ENCODE data around the gene LCP2. TPM values are rescaled to one million over a fixed set of nuclear protein-coding genes. Genes with fewer than 3 reads are reported as not detected.

LCP2 gene
- total RNA-seq, 1 experiment from 2014 or later: not detected

DNA sequence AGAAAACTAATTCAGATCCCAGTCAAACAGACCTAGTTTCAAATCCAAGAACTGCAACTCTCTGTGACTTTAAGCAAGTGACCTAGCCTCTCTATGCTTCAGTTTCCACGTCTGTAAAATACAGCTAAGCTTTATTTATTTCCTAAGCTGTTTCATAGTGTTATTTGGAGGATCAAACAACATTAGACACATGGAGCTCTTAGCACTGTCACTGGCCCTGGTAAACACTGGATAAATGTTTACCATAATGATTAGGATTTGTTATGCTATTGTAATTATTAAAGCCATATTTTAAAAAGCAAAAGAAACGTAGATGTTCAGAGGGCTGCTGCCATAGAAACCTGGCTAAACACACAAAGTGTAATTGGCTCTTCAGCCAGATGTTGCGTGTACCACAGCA lies 91.4 kb downstream of the LCP2 start:
- Mint-ChIP-seq H3K4me3 (ENCODE audit: unreplicated experiment) (no peak overlapping the region), H3K36me3 (ENCODE audit: insufficient read depth, unreplicated experiment) (peaks cover 5% of the 10 kb centered on the region), H3K9me3 (ENCODE audit: unreplicated experiment) (no peaks in the 10 kb centered on the region), H3K4me1 (ENCODE audit: low read depth, unreplicated experiment) (no peaks in the 10 kb centered on the region), H3K27me3 (ENCODE audit: insufficient read depth, unreplicated experiment) (peaks cover 26% of the 10 kb centered on the region), H3K27ac (ENCODE audit: unreplicated experiment) (no peak overlapping the region)
- ChIA-PET POLR2A (no interaction called here), CTCF (interaction anchor here (0.8 kb wide), 1 partner anchor 22 kb away, joined by 3 read pairs; no protein-coding TSS in a partner anchor)
- DNase-seq: no peak
- no peaks in the 10 kb centered on the region for H3K9me3 ChIP-seq
- intact Hi-C loops (cut with micrococcal nuclease; ENCODE audit: unreplicated experiment): no loop called here
- H3K27me3 ChIP-seq (replicated peaks; ENCODE audit: control insufficient read depth, insufficient read depth, low read length): no peaks in the 10 kb centered on the region; the same call in none of the 2 replicates
- H3K4me3 ChIP-seq (ENCODE audit: low read depth, low read length): no peak overlapping the region
- BruUV-seq (replicated peaks): no TSS peak
- TF ChIP-seq, protein P1, sequence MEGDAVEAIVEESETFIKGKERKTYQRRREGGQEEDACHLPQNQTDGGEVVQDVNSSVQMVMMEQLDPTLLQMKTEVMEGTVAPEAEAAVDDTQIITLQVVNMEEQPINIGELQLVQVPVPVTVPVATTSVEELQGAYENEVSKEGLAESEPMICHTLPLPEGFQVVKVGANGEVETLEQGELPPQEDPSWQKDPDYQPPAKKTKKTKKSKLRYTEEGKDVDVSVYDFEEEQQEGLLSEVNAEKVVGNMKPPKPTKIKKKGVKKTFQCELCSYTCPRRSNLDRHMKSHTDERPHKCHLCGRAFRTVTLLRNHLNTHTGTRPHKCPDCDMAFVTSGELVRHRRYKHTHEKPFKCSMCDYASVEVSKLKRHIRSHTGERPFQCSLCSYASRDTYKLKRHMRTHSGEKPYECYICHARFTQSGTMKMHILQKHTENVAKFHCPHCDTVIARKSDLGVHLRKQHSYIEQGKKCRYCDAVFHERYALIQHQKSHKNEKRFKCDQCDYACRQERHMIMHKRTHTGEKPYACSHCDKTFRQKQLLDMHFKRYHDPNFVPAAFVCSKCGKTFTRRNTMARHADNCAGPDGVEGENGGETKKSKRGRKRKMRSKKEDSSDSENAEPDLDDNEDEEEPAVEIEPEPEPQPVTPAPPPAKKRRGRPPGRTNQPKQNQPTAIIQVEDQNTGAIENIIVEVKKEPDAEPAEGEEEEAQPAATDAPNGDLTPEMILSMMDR (IDR thresholded peaks at IDR 0.05; ENCODE audit: insufficient read depth in 1 of 2, low read depth in 1 of 2, low read length in 1 of 2, severe bottlenecking in 1 of 2, unreplicated experiment in 1 of 2): no peak
- no peaks in the 10 kb centered on the region for H3K36me3 ChIP-seq (ENCODE audit: control insufficient read depth, insufficient read depth, low read length)
- no peaks in the 10 kb centered on the region for H3K4me1 ChIP-seq

DNA sequence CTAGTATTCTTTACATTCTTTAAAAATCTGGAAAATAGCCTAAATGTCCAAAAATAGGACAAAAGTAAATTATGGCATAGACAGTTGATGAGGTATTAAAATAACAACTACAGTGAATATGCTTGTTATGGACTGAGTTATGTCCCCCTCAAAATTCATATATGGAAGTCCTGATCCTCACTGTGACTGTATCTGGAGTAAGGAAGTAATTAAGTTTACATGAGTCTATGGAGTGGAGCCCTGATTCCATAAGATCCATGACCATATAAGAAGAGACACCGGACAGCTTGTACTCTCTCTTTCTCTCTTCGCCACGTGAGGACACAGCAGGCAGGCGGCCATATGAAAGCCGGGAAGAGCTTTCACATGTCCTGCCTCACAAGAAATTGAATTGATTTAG lies 93.4 kb downstream of the LCP2 start:
- DNase-seq: no peak
- TF ChIP-seq, protein P1 (IDR thresholded peaks at IDR 0.05; ENCODE audit: insufficient read depth in 1 of 2, low read depth in 1 of 2, low read length in 1 of 2, severe bottlenecking in 1 of 2, unreplicated experiment in 1 of 2): no peak
- no peaks in the 10 kb centered on the region for H3K9me3 ChIP-seq
- Mint-ChIP-seq H3K27me3 (ENCODE audit: insufficient read depth, unreplicated experiment) (peaks cover 25% of the 10 kb centered on the region), H3K27ac (ENCODE audit: unreplicated experiment) (no peak overlapping the region), H3K36me3 (ENCODE audit: insufficient read depth, unreplicated experiment) (no peaks in the 10 kb centered on the region), H3K4me3 (ENCODE audit: unreplicated experiment) (no peak overlapping the region), H3K9me3 (ENCODE audit: unreplicated experiment) (no peaks in the 10 kb centered on the region), H3K4me1 (ENCODE audit: low read depth, unreplicated experiment) (no peaks in the 10 kb centered on the region)
- H3K36me3 ChIP-seq (ENCODE audit: control insufficient read depth, insufficient read depth, low read length): no peaks in the 10 kb centered on the region
- H3K4me1 ChIP-seq: no peaks in the 10 kb centered on the region
- no peak overlapping the region for H3K4me3 ChIP-seq (ENCODE audit: low read depth, low read length)
- ChIA-PET POLR2A (no interaction called here), CTCF (no interaction called here)
- BruUV-seq (replicated peaks): no TSS peak
- intact Hi-C loops (cut with micrococcal nuclease; ENCODE audit: unreplicated experiment): no loop called here
- H3K27me3 ChIP-seq (replicated peaks; ENCODE audit: control insufficient read depth, insufficient read depth, low read length): no peaks in the 10 kb centered on the region; the same call in none of the 2 replicates

DNA sequence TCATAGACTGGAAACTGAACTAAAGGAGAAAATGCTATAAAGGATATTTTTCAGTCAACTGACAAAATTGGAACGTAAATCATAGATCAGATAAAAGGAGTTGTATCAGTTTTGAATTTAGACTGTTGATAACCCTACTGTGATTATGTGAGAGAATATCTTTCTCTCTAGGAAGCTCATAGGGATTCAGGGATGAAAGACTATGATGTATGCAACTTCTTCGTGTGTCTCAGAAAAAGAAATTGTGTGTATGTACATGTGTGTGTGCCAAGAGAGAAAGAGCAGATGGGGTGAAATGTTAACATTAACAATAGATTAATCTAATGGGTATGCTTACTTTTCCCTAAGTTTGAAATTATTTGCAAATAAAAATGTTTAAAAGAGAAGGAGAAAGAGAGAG lies 95.5 kb downstream of the LCP2 start:
- peaks cover 22% of the 10 kb centered on the region for H3K27me3 Mint-ChIP-seq (ENCODE audit: insufficient read depth, unreplicated experiment)
- no peaks in the 10 kb centered on the region for H3K36me3 Mint-ChIP-seq (ENCODE audit: insufficient read depth, unreplicated experiment)
- POLR2A ChIA-PET: no interaction called here
- Histone ChIP-seq H3K27me3 (replicated peaks; ENCODE audit: control insufficient read depth, insufficient read depth, low read length) (no peaks in the 10 kb centered on the region; the same call in none of the 2 replicates), H3K4me3 (ENCODE audit: low read depth, low read length) (no peak overlapping the region), H3K9me3 (no peaks in the 10 kb centered on the region), H3K4me1 (no peaks in the 10 kb centered on the region), H3K36me3 (ENCODE audit: control insufficient read depth, insufficient read depth, low read length) (no peaks in the 10 kb centered on the region)
- H3K4me1 Mint-ChIP-seq (ENCODE audit: low read depth, unreplicated experiment): no peaks in the 10 kb centered on the region
- TF ChIP-seq, protein P1 (IDR thresholded peaks at IDR 0.05; ENCODE audit: insufficient read depth in 1 of 2, low read depth in 1 of 2, low read length in 1 of 2, severe bottlenecking in 1 of 2, unreplicated experiment in 1 of 2): no peak
- H3K27ac Mint-ChIP-seq (ENCODE audit: unreplicated experiment): no peak overlapping the region
- CTCF ChIA-PET: no interaction called here
- intact Hi-C loops (cut with micrococcal nuclease; ENCODE audit: unreplicated experiment): no loop called here
- no peak overlapping the region for H3K4me3 Mint-ChIP-seq (ENCODE audit: unreplicated experiment)
- DNase-seq: no peak
- BruUV-seq (replicated peaks): no TSS peak
- no peaks in the 10 kb centered on the region for H3K9me3 Mint-ChIP-seq (ENCODE audit: unreplicated experiment)
